PC-9 (cell line): ENCODE data around the gene TOGARAM2.

Experiments used
- EZH2 ChIP-seq: fragments of 200-600 bp; sonication (generic); IDR thresholded peaks from 2 replicates; pipeline ENCODE4 v1.8.0; 2017; ENCODE audit warnings: antibody characterized with exemption, low read depth
- TF ChIP-seq, protein P1 (sequence below): fragments of 200-600 bp; sonication (generic); conservative IDR thresholded peaks from 2 replicates; pipeline ENCODE4 v1.6.1; 2017; ENCODE audit warnings: mixed run types, antibody characterized with exemption, mild to moderate bottlenecking, moderate library complexity

DNA sequence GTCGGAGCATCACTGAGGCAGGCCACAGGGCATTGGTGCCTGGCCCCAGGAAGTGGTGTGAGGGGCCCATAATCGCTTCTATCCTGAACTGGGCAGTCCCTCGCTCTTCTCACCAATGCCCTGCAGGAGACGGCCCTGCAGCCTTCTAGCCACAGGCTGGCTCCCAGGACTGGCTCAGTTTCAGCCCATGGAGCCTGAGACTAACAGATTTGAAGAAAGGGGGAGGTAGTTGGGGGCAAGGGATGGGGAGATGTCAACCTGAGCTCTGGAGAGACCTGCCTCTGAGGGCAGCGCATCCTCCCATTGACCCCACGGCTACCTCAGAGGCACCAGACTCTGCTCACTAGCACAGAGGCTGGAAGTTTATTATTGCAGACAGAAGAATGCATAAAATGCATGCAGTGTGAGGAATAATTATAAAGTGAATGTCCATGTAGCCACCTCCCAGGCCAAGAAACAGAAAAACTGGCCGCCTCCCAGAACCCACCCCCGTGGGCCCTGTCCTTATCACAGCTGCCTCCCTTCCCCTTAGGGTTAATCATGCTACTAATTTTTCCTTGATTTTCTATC, 1.4 kb downstream of the TOGARAM2 start:
- TF ChIP-seq, protein P1, sequence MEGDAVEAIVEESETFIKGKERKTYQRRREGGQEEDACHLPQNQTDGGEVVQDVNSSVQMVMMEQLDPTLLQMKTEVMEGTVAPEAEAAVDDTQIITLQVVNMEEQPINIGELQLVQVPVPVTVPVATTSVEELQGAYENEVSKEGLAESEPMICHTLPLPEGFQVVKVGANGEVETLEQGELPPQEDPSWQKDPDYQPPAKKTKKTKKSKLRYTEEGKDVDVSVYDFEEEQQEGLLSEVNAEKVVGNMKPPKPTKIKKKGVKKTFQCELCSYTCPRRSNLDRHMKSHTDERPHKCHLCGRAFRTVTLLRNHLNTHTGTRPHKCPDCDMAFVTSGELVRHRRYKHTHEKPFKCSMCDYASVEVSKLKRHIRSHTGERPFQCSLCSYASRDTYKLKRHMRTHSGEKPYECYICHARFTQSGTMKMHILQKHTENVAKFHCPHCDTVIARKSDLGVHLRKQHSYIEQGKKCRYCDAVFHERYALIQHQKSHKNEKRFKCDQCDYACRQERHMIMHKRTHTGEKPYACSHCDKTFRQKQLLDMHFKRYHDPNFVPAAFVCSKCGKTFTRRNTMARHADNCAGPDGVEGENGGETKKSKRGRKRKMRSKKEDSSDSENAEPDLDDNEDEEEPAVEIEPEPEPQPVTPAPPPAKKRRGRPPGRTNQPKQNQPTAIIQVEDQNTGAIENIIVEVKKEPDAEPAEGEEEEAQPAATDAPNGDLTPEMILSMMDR = no peak
- no peak for TF ChIP-seq EZH2
